Ishikawa (cell line): ENCODE measurements around the gene PARP1.

Experiments
- CEBPB ChIP-seq: IDR thresholded peaks from 2 replicates; pipeline ENCODE4 v1.6.1; 2012
- TEAD4 ChIP-seq: IDR thresholded peaks from 2 replicates; pipeline ENCODE4 v1.6.1; 2012
- TF ChIP-seq, protein P1 (sequence below): IDR thresholded peaks from 2 replicates; pipeline ENCODE4 v1.6.1; 2012; ENCODE audit warnings: low read depth, mild to moderate bottlenecking

DNA sequence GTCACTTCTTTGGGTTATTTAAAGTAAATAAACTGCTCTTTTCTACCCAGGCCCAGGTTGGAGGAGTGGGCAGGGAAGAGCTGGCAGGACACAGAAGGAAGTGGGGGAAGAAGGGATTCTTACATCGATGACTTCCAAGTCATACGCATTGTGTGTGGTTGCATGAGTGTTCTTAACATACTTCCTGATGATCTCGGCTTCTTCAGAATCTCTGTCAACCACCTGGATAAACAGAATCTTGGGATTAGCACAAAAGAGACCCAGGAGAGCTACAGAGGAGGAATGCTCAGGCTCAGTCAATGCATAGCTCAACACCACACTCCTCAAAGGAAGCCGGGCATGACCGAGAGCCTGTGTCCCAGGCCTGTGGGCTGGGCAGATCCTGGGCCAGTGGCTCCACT is 42.1 kb downstream of the PARP1 start:
- TF ChIP-seq CEBPB (no peak), TEAD4 (no peak)
- TF ChIP-seq, protein P1, sequence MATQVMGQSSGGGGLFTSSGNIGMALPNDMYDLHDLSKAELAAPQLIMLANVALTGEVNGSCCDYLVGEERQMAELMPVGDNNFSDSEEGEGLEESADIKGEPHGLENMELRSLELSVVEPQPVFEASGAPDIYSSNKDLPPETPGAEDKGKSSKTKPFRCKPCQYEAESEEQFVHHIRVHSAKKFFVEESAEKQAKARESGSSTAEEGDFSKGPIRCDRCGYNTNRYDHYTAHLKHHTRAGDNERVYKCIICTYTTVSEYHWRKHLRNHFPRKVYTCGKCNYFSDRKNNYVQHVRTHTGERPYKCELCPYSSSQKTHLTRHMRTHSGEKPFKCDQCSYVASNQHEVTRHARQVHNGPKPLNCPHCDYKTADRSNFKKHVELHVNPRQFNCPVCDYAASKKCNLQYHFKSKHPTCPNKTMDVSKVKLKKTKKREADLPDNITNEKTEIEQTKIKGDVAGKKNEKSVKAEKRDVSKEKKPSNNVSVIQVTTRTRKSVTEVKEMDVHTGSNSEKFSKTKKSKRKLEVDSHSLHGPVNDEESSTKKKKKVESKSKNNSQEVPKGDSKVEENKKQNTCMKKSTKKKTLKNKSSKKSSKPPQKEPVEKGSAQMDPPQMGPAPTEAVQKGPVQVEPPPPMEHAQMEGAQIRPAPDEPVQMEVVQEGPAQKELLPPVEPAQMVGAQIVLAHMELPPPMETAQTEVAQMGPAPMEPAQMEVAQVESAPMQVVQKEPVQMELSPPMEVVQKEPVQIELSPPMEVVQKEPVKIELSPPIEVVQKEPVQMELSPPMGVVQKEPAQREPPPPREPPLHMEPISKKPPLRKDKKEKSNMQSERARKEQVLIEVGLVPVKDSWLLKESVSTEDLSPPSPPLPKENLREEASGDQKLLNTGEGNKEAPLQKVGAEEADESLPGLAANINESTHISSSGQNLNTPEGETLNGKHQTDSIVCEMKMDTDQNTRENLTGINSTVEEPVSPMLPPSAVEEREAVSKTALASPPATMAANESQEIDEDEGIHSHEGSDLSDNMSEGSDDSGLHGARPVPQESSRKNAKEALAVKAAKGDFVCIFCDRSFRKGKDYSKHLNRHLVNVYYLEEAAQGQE, result no peak
